B cell (primary cell): ENCODE data around the gene RPL37. TPM values are rescaled to one million over a fixed set of nuclear protein-coding genes. Genes with fewer than 3 reads are reported as not detected.

ENCODE experiments used
- ATAC-seq: fragments of 200-7000 bp; cut with Tn5 transposase; one replicate; pipeline ENCODE4 v1.10.0; 2021; ENCODE audit warnings: low read depth, mild to moderate bottlenecking, moderate number of reproducible peaks, moderate library complexity
- CTCF ChIA-PET: fragments of 350-600 bp; sonication (Branson Sonifier 250); formaldehyde crosslinking; loops from one replicate; lab custom pipeline; 2021; ENCODE audit warnings: antibody characterized with exemption, inconsistent platforms; lab: Charles Lee
- POLR2A ChIA-PET: fragments of 350-600 bp; sonication (Branson Sonifier 250); formaldehyde crosslinking; loops from one replicate; lab custom pipeline; 2021; ENCODE audit warnings: antibody characterized with exemption; lab: Charles Lee
- DNase-seq: peaks from one replicate; pipeline ENCODE4 v3.0.0; 2013
- H2AFZ ChIP-seq: 2 replicates; pipeline ENCODE4 v1.6.1; 2012; ENCODE audit warnings: mild to moderate bottlenecking, low read depth, low read length; ENCODE audit not compliant: insufficient read depth, poor library complexity, severe bottlenecking
- H3K27ac ChIP-seq, 2 donors: 1 replicate in 1 of 2; 2 replicates in 1 of 2; pipeline ENCODE4 v1.5.1; 2012 to 2013; ENCODE audit warnings: low read length in 2 of 2, mild to moderate bottlenecking in 2 of 2, moderate library complexity in 1 of 2
- H3K27me3 ChIP-seq, 4 experiments: fragments of 200-600 bp in 1 of 4; sonication (generic) in 1 of 4; replicated peaks in 1 of 4; 1 replicate in 2 of 4; 2 replicates in 2 of 4; pipeline versions ENCODE4 v1.6.1 to v1.7.0; 2013 to 2016; ENCODE audit warnings: low read length in 3 of 4, mild to moderate bottlenecking in 2 of 4, mixed read lengths in 1 of 4, moderate library complexity in 1 of 4; ENCODE audit not compliant: insufficient read depth in 4 of 4, control insufficient read depth in 3 of 4; ENCODE audit errors: control extremely low read depth in 1 of 4
- H3K36me3 ChIP-seq, 2 experiments: replicated peaks in 1 of 2; 1 replicate in 1 of 2; 2 replicates in 1 of 2; pipeline versions ENCODE4 v1.6.1 to v1.7.1; 2013; ENCODE audit warnings: low read length in 1 of 2; ENCODE audit not compliant: insufficient read depth in 2 of 2, control insufficient read depth in 1 of 2; ENCODE audit errors: control extremely low read depth in 1 of 2, extremely low read depth in 1 of 2
- H3K4me1 ChIP-seq, 2 donors: fragments of 200-600 bp in 1 of 2; sonication (generic) in 1 of 2; 1 replicate in 1 of 2; 2 replicates in 1 of 2; pipeline versions ENCODE4 v1.5.1 to v1.6.1; 2013 to 2017; ENCODE audit warnings: low read length in 2 of 2; ENCODE audit not compliant: control insufficient read depth in 2 of 2, insufficient read depth in 2 of 2
- H3K4me2 ChIP-seq: replicated peaks from 2 replicates; pipeline ENCODE3; 2012; ENCODE audit warnings: mild to moderate bottlenecking, low read depth, low read length; ENCODE audit not compliant: poor library complexity, severe bottlenecking
- H3K4me3 ChIP-seq, 5 experiments: fragments of 200-600 bp in 1 of 5; sonication (generic) in 1 of 5; 1 replicate in 3 of 5; 2 replicates in 2 of 5; pipeline versions ENCODE4 v1.5.1 to v1.7.0; 2011 to 2016; ENCODE audit warnings: low read length in 4 of 5, mild to moderate bottlenecking in 4 of 5, low read depth in 2 of 5, control low read depth in 1 of 5, moderate library complexity in 1 of 5; ENCODE audit not compliant: insufficient read depth in 1 of 5; ENCODE audit errors: control extremely low read depth in 1 of 5, extremely low read depth in 1 of 5
- H3K79me2 ChIP-seq: fragments of 200-600 bp; sonication (generic); one replicate; pipeline ENCODE4 v1.6.0; 2016; ENCODE audit warnings: low read length; ENCODE audit not compliant: control insufficient read depth, insufficient read depth
- H3K9ac ChIP-seq: fragments of 200-600 bp; sonication (generic); 2 replicates; pipeline ENCODE4 v1.6.1; 2017; ENCODE audit warnings: mild to moderate bottlenecking, low read length, moderate library complexity
- H3K9me3 ChIP-seq, 3 donors: one replicate each; pipeline versions ENCODE4 v1.6.1 to v1.7.1; 2013; ENCODE audit warnings: low read length in 2 of 3; ENCODE audit not compliant: control insufficient read depth in 2 of 3, insufficient read depth in 1 of 3; ENCODE audit errors: control extremely low read depth in 1 of 3
- H4K20me1 ChIP-seq: 2 replicates; pipeline ENCODE4 v1.6.0; 2012; ENCODE audit warnings: mild to moderate bottlenecking, low read length; ENCODE audit not compliant: insufficient read depth, control insufficient read depth, poor library complexity, severe bottlenecking
- H3K27ac Mint-ChIP-seq: one replicate; pipeline ENCODE4 v1.8.0; 2021; ENCODE audit warnings: mixed read lengths
- H3K27me3 Mint-ChIP-seq: one replicate; pipeline ENCODE4 v1.8.0; 2021; ENCODE audit warnings: mixed read lengths
- H3K4me1 Mint-ChIP-seq: one replicate; pipeline ENCODE4 v1.8.0; 2021; ENCODE audit warnings: mixed read lengths
- H3K4me3 Mint-ChIP-seq: one replicate; pipeline ENCODE4 v1.8.0; 2021; ENCODE audit warnings: mixed read lengths
- H3K9me3 Mint-ChIP-seq: one replicate; pipeline ENCODE4 v1.8.0; 2022; ENCODE audit warnings: mixed read lengths; ENCODE audit not compliant: insufficient read depth
- CTCF ChIP-seq: fragments of 200-600 bp; IDR thresholded peaks from one replicate; pipeline ENCODE4 v1.8.0; 2022; ENCODE audit warnings: antibody characterized with exemption, mild to moderate bottlenecking
- EZH2 ChIP-seq: IDR thresholded peaks from 2 replicates; pipeline ENCODE4 v1.6.1; 2012; ENCODE audit warnings: borderline replicate concordance, low read depth, mild to moderate bottlenecking, moderate library complexity, low read length; ENCODE audit not compliant: insufficient read depth, poor library complexity, severe bottlenecking
- WGBS: methylation state at CpG from one replicate; pipeline ENCODE4 v1.1.5; 2013; ENCODE audit warnings: missing lambda C conversion rate; ENCODE audit not compliant: insufficient coverage; 5-methylcytosine and 5-hydroxymethylcytosine counted together
- intact Hi-C: fragments of 100-400 bp; cut with micrococcal nuclease; formaldehyde crosslinking; loops from one replicate; pipeline ENCODE4 v1.10.0; 2022
- polyA plus RNA-seq: library from polyadenylated mRNA; depleted of rRNA; stranded (reverse); fragments of >200 nt; gene quantifications from 2 replicates; pipeline ENCODE4 v1.2.3, GENCODE V29; 2012
- total RNA-seq, 2 donors: library from RNA; stranded (reverse); fragments of 120-200 nt in 1 of 2; gene quantifications; 1 replicate in 1 of 2; 2 replicates in 1 of 2; pipeline versions ENCODE4 v1.2.3 to v1.2.4, GENCODE V29; 2013 to 2022

RPL37 gene
- total and polyA plus RNA-seq, 2 donors (not counting 1 experiment from before 2014, with no cell fraction given) = 173 to 2,240 TPM

- ChIA-PET POLR2A (no interaction called here), CTCF (no interaction called here)
- ATAC-seq = no peak
- Histone ChIP-seq H3K79me2 (peaks cover 61% of the 10 kb centered on the region), H3K27me3 (no peaks in the 10 kb centered on the region), H3K4me2 (no peak overlapping the region), H4K20me1 (peaks cover 69% of the 10 kb centered on the region), H3K36me3 (peaks cover 0 to 22% of the 10 kb centered on the region in 2 experiments), H2AFZ (no peak overlapping the region), H3K9me3 (no peaks in the 10 kb centered on the region), H3K9ac (no peak overlapping the region), H3K4me3 (no peak overlapping the region), H3K4me1 (no peaks in the 10 kb centered on the region), H3K27ac (no peak overlapping the region)
- H3K9me3 Mint-ChIP-seq = no peaks in the 10 kb centered on the region
- 100% methylated on average over 1 of the region's 5 CpGs for WGBS
- peaks cover 21% of the 10 kb centered on the region for H3K4me1 Mint-ChIP-seq
- DNase-seq = no peak
- no peak overlapping the region for H3K27ac Mint-ChIP-seq
- no peak overlapping the region for H3K4me3 Mint-ChIP-seq
- TF ChIP-seq EZH2 = no peak
- TF ChIP-seq CTCF = no peak
- H3K27me3 Mint-ChIP-seq = no peaks in the 10 kb centered on the region
- intact Hi-C loops = no loop called here
These were observed 54.8 kb downstream of the RPL37 start for GRCh38 chr5:40780199-40780598.

GRCh38 chr5:40779561-40779960 is 55.5 kb downstream of the RPL37 start:
- ChIA-PET POLR2A (no interaction called here), CTCF (no interaction called here)
- Histone ChIP-seq H3K9me3 (no peaks in the 10 kb centered on the region), H3K79me2 (peaks cover 56% of the 10 kb centered on the region), H3K27me3 (no peaks in the 10 kb centered on the region), H4K20me1 (peaks cover 64% of the 10 kb centered on the region), H3K36me3 (peaks cover 0 to 28% of the 10 kb centered on the region in 2 experiments), H3K4me3 (no peak overlapping the region), H3K4me1 (no peaks in the 10 kb centered on the region), H3K9ac (no peak overlapping the region), H3K27ac (no peak overlapping the region), H3K4me2 (no peak overlapping the region), H2AFZ (no peak overlapping the region)
- H3K9me3 Mint-ChIP-seq = no peaks in the 10 kb centered on the region
- ATAC-seq (no peak), DNase-seq (no peak)
- 96% methylated on average over 3 of the region's 6 CpGs for WGBS
- peaks cover 20% of the 10 kb centered on the region for H3K4me1 Mint-ChIP-seq
- no peaks in the 10 kb centered on the region for H3K27me3 Mint-ChIP-seq
- H3K4me3 Mint-ChIP-seq = no peak overlapping the region
- no peak for TF ChIP-seq EZH2
- no peak for TF ChIP-seq CTCF
- intact Hi-C loops = no loop called here
- no peak overlapping the region for H3K27ac Mint-ChIP-seq
